ENCODE results near the gene SIM1.

GRCh38 chr6:100432136-100432535 is 32.6 kb downstream of the SIM1 start:
- TF ChIP-seq POLR2AphosphoS5 (IDR thresholded peaks at IDR 0.05; ENCODE audit: low read depth, low read length) = no peak
- no peak for TF ChIP-seq POLR2A (IDR thresholded peaks at IDR 0.05; ENCODE audit: low read depth, low read length)
- TF ChIP-seq TAF1 (IDR thresholded peaks at IDR 0.05; ENCODE audit: borderline replicate concordance, low read depth, low read length) = no peak
